GM18498 (cell line): Measurements from ENCODE around the gene DNER.
"Not testable (repeated sequence)": the region's sequence is repeated elsewhere in the genome, so short reads cannot be mapped to it uniquely, and the experiment has no call there.

Experiments
- ATAC-seq: cut with Tn5 transposase; IDR thresholded peaks from one replicate; pipeline ENCODE4 v1.9.1; 2021; ENCODE audit warnings: mild to moderate bottlenecking, moderate library complexity; ENCODE audit not compliant: unreplicated experiment

Gene DNER

DNA sequence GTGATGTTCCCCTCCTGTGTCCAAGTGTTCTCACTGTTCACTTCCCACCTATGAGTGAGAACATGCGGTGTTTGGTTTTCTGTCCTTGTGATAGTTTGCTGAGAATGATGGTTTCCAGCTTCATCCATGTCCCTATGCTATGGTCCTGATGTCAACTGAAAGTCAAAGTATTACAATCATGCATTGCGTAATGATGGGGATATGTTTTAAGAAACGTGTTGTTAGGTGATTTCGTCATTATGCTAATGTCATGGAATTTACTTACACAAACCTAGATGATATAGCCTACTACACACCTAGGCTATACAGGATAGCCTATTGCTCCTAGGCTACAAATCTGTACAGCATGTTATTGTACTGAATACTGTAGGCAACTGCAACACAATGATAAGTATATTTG is 207.7 kb downstream of the DNER start:
- not testable (repeated sequence) for ATAC-seq

GRCh38 chr2:229501051-229501794 is 213.1 kb downstream of the DNER start:
- no peak for ATAC-seq

GRCh38 chr2:229492034-229492433 is 222.3 kb downstream of the DNER start:
- ATAC-seq: no peak

GRCh38 chr2:229490167-229490566 is 224.2 kb downstream of the DNER start:
- ATAC-seq: no peak

GRCh38 chr2:229489016-229489415 is 225.3 kb downstream of the DNER start:
- ATAC-seq: no peak

DNA sequence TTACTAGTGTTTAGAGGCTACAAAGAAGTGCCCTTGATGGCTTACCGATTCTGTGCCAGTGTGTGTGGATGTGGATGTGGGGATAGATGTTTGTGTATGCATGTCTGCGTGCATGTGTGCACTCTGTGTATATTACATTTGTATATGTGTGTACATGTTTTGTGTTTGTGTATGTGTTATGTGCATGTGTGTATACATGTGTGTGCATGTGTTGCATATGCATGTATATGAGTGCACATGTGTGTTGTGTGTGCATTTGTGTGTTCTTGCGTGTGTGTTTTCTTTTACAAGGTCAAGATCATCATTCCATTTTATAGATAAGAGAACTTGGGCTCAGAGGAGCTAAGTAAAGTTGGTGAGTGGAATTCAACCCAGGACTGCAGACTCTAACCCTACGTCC is 226.1 kb downstream of the DNER start:
- no peak for ATAC-seq

- ATAC-seq: no peak
Observed at GRCh38 chr2:229486673-229487072, 227.7 kb downstream of the DNER start.

DNA sequence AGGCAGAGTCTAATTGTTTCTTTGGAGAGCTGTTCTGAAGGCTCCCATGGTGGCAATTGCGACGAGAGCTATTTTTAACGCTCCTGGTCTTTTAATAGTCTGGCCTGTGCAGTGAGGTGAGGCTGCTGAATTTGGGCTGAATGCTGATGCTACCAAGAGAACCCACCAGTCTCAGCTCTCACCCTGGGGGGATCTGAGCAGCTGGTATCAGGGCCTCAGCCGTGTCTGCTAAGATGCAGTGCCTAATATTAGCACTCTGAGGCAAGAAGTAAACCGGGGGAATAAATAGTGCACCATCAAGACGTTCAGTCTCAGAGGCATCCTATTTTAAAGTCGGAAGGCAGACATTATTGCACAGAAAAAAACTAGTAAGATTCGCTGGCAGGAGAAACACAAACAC is 228.5 kb downstream of the DNER start:
- ATAC-seq: no peak

DNA sequence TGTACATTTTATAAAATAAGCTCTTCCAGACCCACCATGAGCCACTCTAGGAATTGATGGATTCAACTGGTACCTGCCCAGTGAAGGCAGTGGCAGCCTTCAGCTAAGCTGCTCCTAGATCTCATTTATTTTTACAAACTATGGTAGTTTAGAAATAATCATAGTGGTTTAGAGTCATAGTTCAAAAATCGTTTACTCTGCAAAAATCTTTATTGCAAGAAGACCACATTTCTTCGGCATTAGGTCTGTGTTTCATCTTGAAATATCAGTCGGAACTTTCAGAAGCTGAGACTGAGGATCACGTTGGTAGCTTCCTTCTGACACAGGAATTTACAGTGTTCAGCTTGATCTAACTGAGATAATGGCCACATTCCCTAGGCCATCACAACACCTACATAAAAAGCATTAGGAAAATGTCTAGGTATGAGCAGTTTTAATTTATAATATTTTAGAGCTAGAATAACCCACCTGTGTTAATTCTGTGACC is 237.0 kb downstream of the DNER start:
- no peak for ATAC-seq

DNA sequence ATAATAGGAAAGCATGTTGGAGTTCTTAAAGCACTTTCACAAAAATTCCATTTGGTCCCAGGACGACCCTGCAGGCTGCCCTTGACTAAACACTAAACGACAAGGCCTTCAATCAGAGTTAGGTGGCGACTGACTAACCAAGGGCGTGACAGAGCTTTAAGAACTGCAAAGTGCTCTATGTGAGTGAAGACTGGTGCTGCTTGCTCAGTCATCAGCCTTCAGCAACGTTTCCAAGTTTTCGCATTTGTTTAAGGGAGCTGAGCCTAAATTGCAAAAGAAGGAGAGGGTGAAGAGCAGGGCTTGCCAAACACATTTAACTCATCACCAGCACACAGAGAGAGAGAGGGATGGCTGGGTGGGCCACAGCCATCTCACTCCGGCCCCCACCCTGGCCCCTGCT is 238.6 kb downstream of the DNER start:
- no peak for ATAC-seq

DNA sequence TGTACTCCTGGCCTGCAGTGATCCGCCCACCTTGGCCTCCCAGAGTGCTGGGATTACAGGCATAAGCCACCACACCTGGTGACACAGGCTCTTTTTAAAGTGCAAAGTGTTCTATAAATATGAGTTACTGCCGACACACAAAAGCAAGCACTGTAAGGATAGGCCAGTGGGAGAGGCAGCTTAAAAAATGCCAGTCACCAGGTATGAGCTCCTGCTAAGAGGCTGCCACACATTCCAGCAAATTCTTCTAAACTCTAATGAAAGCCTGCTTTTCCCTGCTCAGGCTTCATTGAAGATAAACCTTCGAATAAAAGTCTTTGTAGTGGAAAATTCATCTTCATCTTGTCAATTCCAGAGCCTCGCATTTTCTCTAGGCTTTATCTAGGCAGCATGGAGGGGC is 240.2 kb downstream of the DNER start:
- no peak for ATAC-seq

- ATAC-seq: no peak
Observed at GRCh38 chr2:229470781-229471180, 243.6 kb downstream of the DNER start.

GRCh38 chr2:229467783-229468182 is 246.6 kb downstream of the DNER start:
- ATAC-seq: no peak

- no peak for ATAC-seq
Observed at GRCh38 chr2:229463841-229464346, 250.5 kb downstream of the DNER start.

- no peak for ATAC-seq
Observed at GRCh38 chr2:229462112-229462511, 252.2 kb downstream of the DNER start.

- ATAC-seq: no peak
Observed at GRCh38 chr2:229456091-229456490, 258.3 kb downstream of the DNER start.

GRCh38 chr2:229454934-229455631 is 259.3 kb downstream of the DNER start:
- ATAC-seq: no peak

- no peak for ATAC-seq
Observed at GRCh38 chr2:229453230-229453629, 261.1 kb downstream of the DNER start.

- ATAC-seq: no peak
Observed at GRCh38 chr2:229451852-229452251, 262.5 kb downstream of the DNER start.

DNA sequence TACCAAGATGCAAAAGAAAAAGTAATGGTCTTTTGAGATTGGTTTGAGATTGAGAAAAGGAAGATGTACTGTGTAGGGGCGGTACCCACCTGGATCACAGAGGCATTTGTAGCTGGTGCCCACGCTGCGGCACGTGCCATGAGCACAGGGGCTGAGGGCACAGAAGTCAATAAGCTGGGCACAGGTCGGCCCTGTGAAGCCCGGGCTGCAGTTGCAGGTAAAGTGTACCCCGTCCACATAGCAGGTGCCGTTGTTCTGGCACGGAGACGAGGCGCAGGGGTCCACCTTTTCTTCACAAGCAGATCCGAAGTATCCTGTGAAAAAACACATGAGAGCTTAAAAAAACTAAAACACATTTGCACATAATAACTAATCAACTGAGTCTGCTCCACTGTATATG is 267.1 kb downstream of the DNER start:
- ATAC-seq: no peak

DNA sequence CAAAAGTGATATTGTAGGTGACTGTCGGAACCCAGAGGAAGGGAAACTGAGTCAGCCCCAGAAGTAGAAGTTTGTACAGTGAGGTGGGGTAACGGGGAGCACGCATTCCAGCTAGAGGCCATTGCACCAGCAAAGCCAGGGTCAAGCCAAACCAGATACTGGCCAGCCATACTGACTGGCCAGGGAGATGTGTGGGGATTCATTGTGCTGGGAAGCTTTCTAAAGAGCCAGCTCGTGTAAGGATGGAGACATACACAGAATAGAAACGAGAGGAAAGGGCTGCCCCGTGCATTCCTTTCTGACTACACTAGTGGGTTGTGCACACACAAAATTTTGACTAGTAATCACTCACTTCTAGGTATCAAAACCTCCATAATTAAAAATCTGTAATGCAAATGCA is 268.0 kb downstream of the DNER start:
- no peak for ATAC-seq

- no peak for ATAC-seq
Observed at GRCh38 chr2:229445501-229446211, 268.7 kb downstream of the DNER start.
